Left ventricle myocardium inferior (tissue), 1 donor: ENCODE results near the gene NFASC. TPM values are rescaled to one million over a fixed set of nuclear protein-coding genes. Genes with fewer than 3 reads are reported as not detected.

ENCODE experiments used
- DNase-seq: peaks from one replicate; pipeline ENCODE4 v3.0.0-alpha.2; 2020
- H3K27ac ChIP-seq: fragments of 200-600 bp; replicated peaks from 2 replicates; pipeline ENCODE4 v1.8.0; 2021
- H3K27me3 ChIP-seq: fragments of 200-600 bp; 2 replicates; pipeline ENCODE4 v1.8.0; 2021; ENCODE audit warnings: low read depth
- H3K36me3 ChIP-seq: fragments of 200-600 bp; 2 replicates; pipeline ENCODE4 v1.8.0; 2021
- H3K4me1 ChIP-seq: fragments of 200-600 bp; 2 replicates; pipeline ENCODE4 v1.8.0; 2021
- H3K4me3 ChIP-seq: fragments of 200-600 bp; 2 replicates; pipeline ENCODE4 v1.8.0; 2021; ENCODE audit warnings: mild to moderate bottlenecking, moderate library complexity
- H3K9me3 ChIP-seq: fragments of 200-600 bp; replicated peaks from 2 replicates; pipeline ENCODE4 v1.8.0; 2021
- intact Hi-C: fragments of 100-400 bp; cut with micrococcal nuclease; formaldehyde crosslinking; loops from one replicate; pipeline ENCODE4 v1.11.0; 2022
- total RNA-seq: library from RNA; stranded (reverse); fragmentation: NEBNext Ultra II Directional; extraction: Animal tissue kit (Norgen Biotek cat#: 25700); gene quantifications from one replicate; pipeline ENCODE4 v1.2.1, GENCODE V29; 2021
- TF ChIP-seq, protein P1 (sequence below): fragments of 200-600 bp; IDR thresholded peaks from 2 replicates; pipeline ENCODE4 v1.8.0; 2021; ENCODE audit warnings: antibody characterized with exemption, mild to moderate bottlenecking, borderline replicate concordance
- donor health status: DM: no; HTN: yes; CAD: no; lungs with severe emphysema.

NFASC gene
- total RNA-seq, 1 donor from 2014 or later = 8.2 TPM

DNA sequence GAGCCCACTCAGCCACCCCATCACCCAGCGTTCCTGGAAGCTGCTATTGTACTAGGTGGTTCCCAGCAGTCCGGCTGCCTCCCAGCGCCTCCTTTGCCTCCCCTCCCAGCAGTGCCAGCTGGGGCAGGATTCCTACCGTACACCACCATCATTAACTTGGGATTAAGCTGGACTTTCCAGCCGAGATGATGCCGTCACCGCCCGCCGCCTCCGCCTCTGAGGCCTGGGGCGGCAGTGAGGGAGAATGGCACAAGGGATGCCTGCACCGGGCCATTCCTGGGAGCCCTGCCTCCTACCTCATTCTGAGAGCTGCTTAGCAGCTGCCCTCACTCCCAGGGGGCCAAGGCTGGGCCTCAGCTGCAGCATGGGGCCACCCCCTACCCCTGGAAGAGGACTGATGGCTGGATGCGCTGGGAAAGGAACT is 185.5 kb downstream of the NFASC start:
- no peak for DNase-seq
- H3K36me3 ChIP-seq = no peaks in the 10 kb centered on the region
- H3K9me3 ChIP-seq = no peaks in the 10 kb centered on the region
- no peak overlapping the region for H3K4me3 ChIP-seq
- H3K27ac ChIP-seq = no peak overlapping the region
- no peaks in the 10 kb centered on the region for H3K4me1 ChIP-seq
- peaks cover 67% of the 10 kb centered on the region for H3K27me3 ChIP-seq
- TF ChIP-seq, protein P1, sequence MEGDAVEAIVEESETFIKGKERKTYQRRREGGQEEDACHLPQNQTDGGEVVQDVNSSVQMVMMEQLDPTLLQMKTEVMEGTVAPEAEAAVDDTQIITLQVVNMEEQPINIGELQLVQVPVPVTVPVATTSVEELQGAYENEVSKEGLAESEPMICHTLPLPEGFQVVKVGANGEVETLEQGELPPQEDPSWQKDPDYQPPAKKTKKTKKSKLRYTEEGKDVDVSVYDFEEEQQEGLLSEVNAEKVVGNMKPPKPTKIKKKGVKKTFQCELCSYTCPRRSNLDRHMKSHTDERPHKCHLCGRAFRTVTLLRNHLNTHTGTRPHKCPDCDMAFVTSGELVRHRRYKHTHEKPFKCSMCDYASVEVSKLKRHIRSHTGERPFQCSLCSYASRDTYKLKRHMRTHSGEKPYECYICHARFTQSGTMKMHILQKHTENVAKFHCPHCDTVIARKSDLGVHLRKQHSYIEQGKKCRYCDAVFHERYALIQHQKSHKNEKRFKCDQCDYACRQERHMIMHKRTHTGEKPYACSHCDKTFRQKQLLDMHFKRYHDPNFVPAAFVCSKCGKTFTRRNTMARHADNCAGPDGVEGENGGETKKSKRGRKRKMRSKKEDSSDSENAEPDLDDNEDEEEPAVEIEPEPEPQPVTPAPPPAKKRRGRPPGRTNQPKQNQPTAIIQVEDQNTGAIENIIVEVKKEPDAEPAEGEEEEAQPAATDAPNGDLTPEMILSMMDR = no peak
- intact Hi-C loops = no loop called here

DNA sequence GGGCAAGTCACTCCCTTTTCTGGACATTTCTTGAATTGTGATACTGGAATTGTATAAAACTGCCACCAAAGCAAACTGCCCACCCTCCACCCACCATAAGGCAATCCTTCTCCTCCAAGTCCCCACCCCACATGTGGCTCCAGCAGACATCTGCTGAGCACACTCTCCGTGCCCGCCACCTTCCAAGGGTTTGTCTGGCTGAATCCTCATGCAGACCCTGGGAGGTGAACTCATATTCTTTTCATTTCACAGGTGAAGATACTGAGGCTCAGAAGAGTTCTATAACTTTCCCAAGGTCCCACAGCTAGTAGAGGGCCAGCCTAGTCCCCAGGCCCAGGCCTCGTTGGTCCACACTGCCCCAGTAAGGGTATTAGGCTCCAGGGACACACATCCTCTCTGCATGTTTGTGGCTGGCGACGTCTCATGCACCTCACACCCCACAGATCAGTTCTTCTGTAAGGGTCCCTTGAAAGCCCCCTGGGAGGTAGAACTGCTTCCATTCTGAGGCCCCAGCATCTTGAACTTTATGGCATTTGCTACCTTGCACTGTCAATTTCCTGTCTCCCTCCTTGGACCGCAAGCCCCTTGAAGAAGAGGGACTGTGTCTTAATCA is 186.4 kb downstream of the NFASC start:
- Histone ChIP-seq H3K27me3 (peaks cover 60% of the 10 kb centered on the region), H3K4me3 (no peak overlapping the region), H3K4me1 (peaks cover 4% of the 10 kb centered on the region), H3K9me3 (no peaks in the 10 kb centered on the region), H3K27ac (no peak overlapping the region), H3K36me3 (no peaks in the 10 kb centered on the region)
- TF ChIP-seq, protein P1 = no peak
- intact Hi-C loops = no loop called here
- DNase-seq = no peak

DNA sequence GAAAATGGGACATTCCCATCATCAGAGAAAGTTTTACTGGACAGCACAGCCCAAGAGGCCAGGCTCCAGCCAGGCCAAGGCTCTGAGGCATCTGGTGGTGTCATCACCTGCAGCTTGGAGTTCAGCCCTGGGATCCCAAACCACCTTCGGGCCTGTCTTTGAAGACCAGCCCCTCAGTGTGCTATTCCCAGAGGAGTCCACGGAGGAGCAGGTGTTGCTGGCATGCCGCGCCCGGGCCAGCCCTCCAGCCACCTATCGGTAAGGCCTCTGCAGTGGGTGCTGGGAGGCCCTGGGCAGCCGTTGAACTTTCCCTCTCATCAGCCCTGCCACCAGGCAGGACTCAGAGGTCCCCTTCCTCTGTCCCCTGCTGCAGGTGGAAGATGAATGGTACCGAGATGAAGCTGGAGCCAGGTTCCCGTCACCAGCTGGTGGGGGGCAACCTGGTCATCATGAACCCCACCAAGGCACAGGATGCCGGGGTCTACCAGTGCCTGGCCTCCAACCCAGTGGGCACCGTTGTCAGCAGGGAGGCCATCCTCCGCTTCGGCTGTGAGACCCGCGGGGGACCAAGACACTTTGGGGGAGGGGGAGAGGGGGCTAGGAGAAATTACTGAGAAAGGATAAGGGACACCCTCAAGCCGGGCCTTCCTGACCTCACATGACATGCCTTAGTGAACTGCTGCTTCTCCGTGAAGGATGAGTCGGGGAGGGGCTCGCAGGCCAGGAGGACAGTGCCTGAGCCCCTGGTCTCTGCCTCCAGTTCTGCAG is 187.3 kb downstream of the NFASC start:
- no peak for DNase-seq
- no peaks in the 10 kb centered on the region for H3K9me3 ChIP-seq
- intact Hi-C loops = no loop called here

DNA sequence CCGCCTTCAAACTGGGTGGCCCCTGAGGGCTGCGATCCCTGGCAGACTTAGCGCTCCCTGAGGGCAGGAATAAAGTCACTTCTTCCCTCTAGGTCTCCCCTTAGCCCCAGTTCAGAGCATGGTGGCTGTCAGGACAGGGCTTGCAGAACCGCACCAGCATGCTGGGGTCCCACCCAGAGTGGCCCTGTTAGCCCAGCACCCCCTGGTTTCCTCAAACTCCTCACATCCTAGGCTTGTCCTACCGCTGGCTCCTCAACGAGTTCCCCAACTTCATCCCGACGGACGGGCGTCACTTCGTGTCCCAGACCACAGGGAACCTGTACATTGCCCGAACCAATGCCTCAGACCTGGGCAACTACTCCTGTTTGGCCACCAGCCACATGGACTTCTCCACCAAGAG is 188.2 kb downstream of the NFASC start:
- no peaks in the 10 kb centered on the region for H3K9me3 ChIP-seq
- no peak overlapping the region for H3K27ac ChIP-seq
- H3K27me3 ChIP-seq = peaks cover 43% of the 10 kb centered on the region
- no peak for DNase-seq
- no peak overlapping the region for H3K4me3 ChIP-seq
- peaks cover 4% of the 10 kb centered on the region for H3K4me1 ChIP-seq
- H3K36me3 ChIP-seq = no peaks in the 10 kb centered on the region
- intact Hi-C loops = no loop called here
- TF ChIP-seq, protein P1 = no peak

More for the DNA sequence above, 187.3 kb downstream of the NFASC start:
- no peaks in the 10 kb centered on the region for H3K36me3 ChIP-seq
- peaks cover 4% of the 10 kb centered on the region for H3K4me1 ChIP-seq
- H3K4me3 ChIP-seq = no peak overlapping the region
- H3K27me3 ChIP-seq = peaks cover 52% of the 10 kb centered on the region
- TF ChIP-seq, protein P1 = no peak
- no peak overlapping the region for H3K27ac ChIP-seq

DNA sequence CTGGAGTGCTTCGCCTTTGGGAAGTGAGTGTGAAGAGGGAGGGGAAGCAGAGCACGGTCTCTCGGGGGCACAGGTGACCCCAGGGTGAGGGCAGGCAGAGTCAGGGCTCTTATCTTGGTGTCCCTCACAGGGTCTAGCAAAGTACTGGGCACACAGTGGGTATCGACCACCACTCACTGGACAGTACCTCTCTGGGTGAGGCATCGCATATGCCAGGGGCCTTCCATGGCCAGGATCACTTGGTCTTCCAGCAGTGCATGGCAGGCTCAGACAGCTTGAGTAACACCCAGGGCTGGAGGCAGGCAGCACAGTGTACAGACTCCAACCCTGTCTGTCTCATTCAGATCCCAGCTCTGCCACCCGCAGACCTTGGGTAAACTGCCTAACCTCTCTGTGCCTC is 189.0 kb downstream of the NFASC start:
- H3K9me3 ChIP-seq = no peaks in the 10 kb centered on the region
- intact Hi-C loops = no loop called here
- H3K27ac ChIP-seq = no peak overlapping the region
- no peak overlapping the region for H3K4me3 ChIP-seq
- peaks cover 35% of the 10 kb centered on the region for H3K27me3 ChIP-seq
- no peaks in the 10 kb centered on the region for H3K36me3 ChIP-seq
- peaks cover 4% of the 10 kb centered on the region for H3K4me1 ChIP-seq
- DNase-seq = no peak
- TF ChIP-seq, protein P1 = no peak
